Liver (tissue), 9 donors: ENCODE results near the gene LILRA5. TPM values are rescaled to one million over a fixed set of nuclear protein-coding genes. Genes with fewer than 3 reads are reported as not detected.

Experiments
- DNase-seq: peaks from one replicate; pipeline ENCODE4 v3.0.0-alpha.2; 2017; ENCODE audit warnings: low spot score
- H3K27ac ChIP-seq, 2 donors: one replicate each; pipeline ENCODE4 v1.7.0; 2013; ENCODE audit warnings: inconsistent platforms in 2 of 2, low read length in 2 of 2, control low read depth in 1 of 2, low read depth in 1 of 2, mild to moderate bottlenecking in 1 of 2
- H3K27me3 ChIP-seq, 4 donors: one replicate each; pipeline versions ENCODE4 v1.6.1 to v1.7.0; 2013; ENCODE audit warnings: low read length in 3 of 4, inconsistent platforms in 1 of 4, mild to moderate bottlenecking in 1 of 4, moderate library complexity in 1 of 4; ENCODE audit not compliant: control insufficient read depth in 4 of 4, insufficient read depth in 4 of 4
- H3K36me3 ChIP-seq, 4 donors: one replicate each; pipeline versions ENCODE4 v1.6.1 to v1.7.0; 2013; ENCODE audit warnings: low read length in 3 of 4, mild to moderate bottlenecking in 3 of 4, low read depth in 1 of 4, moderate library complexity in 1 of 4; ENCODE audit not compliant: control insufficient read depth in 4 of 4, insufficient read depth in 3 of 4
- H3K4me1 ChIP-seq, 4 donors: one replicate each; pipeline versions ENCODE4 v1.6.1 to v1.7.0; 2013; ENCODE audit warnings: low read length in 3 of 4, mild to moderate bottlenecking in 3 of 4, moderate library complexity in 1 of 4; ENCODE audit not compliant: control insufficient read depth in 4 of 4, insufficient read depth in 4 of 4
- H3K4me3 ChIP-seq, 3 donors: one replicate each; pipeline versions ENCODE4 v1.6.1 to v1.7.0; 2013; ENCODE audit warnings: low read length in 3 of 3, control low read depth in 1 of 3, low read depth in 1 of 3, mild to moderate bottlenecking in 1 of 3
- H3K9ac ChIP-seq, 2 donors: one replicate each; pipeline ENCODE4 v1.7.0; 2013; ENCODE audit warnings: low read length in 2 of 2, mild to moderate bottlenecking in 2 of 2, moderate library complexity in 2 of 2, control low read depth in 1 of 2, low read depth in 1 of 2
- H3K9me3 ChIP-seq, 4 donors: one replicate each; pipeline versions ENCODE4 v1.6.1 to v1.7.0; 2013; ENCODE audit warnings: low read length in 3 of 4; ENCODE audit not compliant: control insufficient read depth in 4 of 4
- CTCF ChIP-seq: fragments of 150-350 bp; IDR thresholded peaks from 2 replicates; pipeline ENCODE4 v1.5.1; 2017; ENCODE audit warnings: improper control_type of control experiment, low read depth, low read length; ENCODE audit not compliant: missing input control
- EGR1 ChIP-seq, 2 donors: IDR thresholded peaks; 2 replicates each; pipeline ENCODE4 v1.6.1; 2016 to 2018; ENCODE audit warnings: antibody characterized with exemption in 2 of 2, low read depth in 2 of 2
- FOXA1 ChIP-seq: IDR thresholded peaks from 2 replicates; pipeline ENCODE4 v1.6.1; 2016; ENCODE audit warnings: antibody characterized with exemption
- HNF4A ChIP-seq, 2 donors: conservative IDR thresholded peaks; 2 replicates each; pipeline ENCODE4 v1.6.1; 2016; ENCODE audit warnings: antibody characterized with exemption in 2 of 2, mild to moderate bottlenecking in 2 of 2
- JUND ChIP-seq, 2 donors: IDR thresholded peaks; 2 replicates each; pipeline ENCODE4 v1.6.1; 2016; ENCODE audit warnings: antibody characterized with exemption in 2 of 2
- NR2F2 ChIP-seq: IDR thresholded peaks from 2 replicates; pipeline ENCODE4 v1.6.1; 2016; ENCODE audit warnings: antibody characterized with exemption
- RAD21 ChIP-seq, 2 donors: IDR thresholded peaks; 2 replicates each; pipeline ENCODE4 v1.6.1; 2016; ENCODE audit warnings: antibody characterized with exemption in 2 of 2, mild to moderate bottlenecking in 2 of 2
- RXRA ChIP-seq, 2 donors: IDR thresholded peaks; 2 replicates each; pipeline ENCODE4 v1.6.1; 2017 to 2018; ENCODE audit warnings: antibody characterized with exemption in 2 of 2, mild to moderate bottlenecking in 1 of 2
- SP1 ChIP-seq: IDR thresholded peaks from 2 replicates; pipeline ENCODE4 v1.6.1; 2018; ENCODE audit warnings: antibody characterized with exemption, mild to moderate bottlenecking
- TAF1 ChIP-seq: conservative IDR thresholded peaks from 2 replicates; pipeline ENCODE4 v1.6.1; 2016; ENCODE audit warnings: antibody characterized with exemption, mild to moderate bottlenecking
- ZBTB33 ChIP-seq: IDR thresholded peaks from 2 replicates; pipeline ENCODE4 v1.6.1; 2016; ENCODE audit warnings: antibody characterized with exemption
- WGBS: extraction: QIAGEN DNeasy Blood & Tissue Kit; methylation state at CpG from one replicate; pipeline ENCODE4 v1.1.7; 2013; 5-methylcytosine and 5-hydroxymethylcytosine counted together
- polyA plus RNA-seq, 2 donors: library from polyadenylated mRNA; stranded (reverse) in 1 of 2; unstranded in 1 of 2; fragments of 200-250 nt in 1 of 2; fragments of >200 nt in 1 of 2; fragmentation: Nextera tagmentation in 1 of 2; extraction: Ambion mirVana in 1 of 2; gene quantifications; one replicate each; pipeline versions ENCODE4 v1.2.1 to v1.2.3, GENCODE V29; 2013 to 2015
- total RNA-seq, 2 donors: library from RNA; depleted of rRNA; stranded (reverse); fragments of >200 nt; gene quantifications; one replicate each; pipeline ENCODE4 v1.2.3, GENCODE V29; 2014
- TF ChIP-seq, protein P1 (sequence below): IDR thresholded peaks from 2 replicates; pipeline ENCODE4 v1.6.1; 2016; ENCODE audit warnings: antibody characterized with exemption
- TF ChIP-seq, protein P2 (sequence below): IDR thresholded peaks from 2 replicates; pipeline ENCODE4 v1.6.1; 2016; ENCODE audit warnings: antibody characterized with exemption
- TF ChIP-seq, protein P3 (sequence below): IDR thresholded peaks from 2 replicates; pipeline ENCODE4 v1.6.1; 2016; ENCODE audit warnings: antibody characterized with exemption, mild to moderate bottlenecking
- donor health status: healthy.
- donor health status: healthy.
- donor health status: healthy.
- donor health status: healthy.
- donor health status: healthy.

Gene LILRA5
- total and polyA plus RNA-seq, 4 donors = 0.58 to 8.7 (median 4.6) TPM

GRCh38 chr19:54356444-54357056 lies 43.6 kb upstream of the LILRA5 start:
- H3K36me3 ChIP-seq = no peaks in the 10 kb centered on the region
- H3K9me3 ChIP-seq = no peaks in the 10 kb centered on the region
- H3K27ac ChIP-seq = no peak overlapping the region
- no peak for TF ChIP-seq CTCF
- H3K9ac ChIP-seq = no peak overlapping the region
- H3K4me1 ChIP-seq = no peaks in the 10 kb centered on the region
- WGBS = 81% methylated on average over 12 of the region's 12 CpGs
- no peak for DNase-seq
- no peak overlapping the region for H3K4me3 ChIP-seq
- peaks cover 0 to 7% (median 0%) of the 10 kb centered on the region in 4 donors for H3K27me3 ChIP-seq

GRCh38 chr19:54355675-54356074 lies 42.7 kb upstream of the LILRA5 start:
- Histone ChIP-seq H3K4me1 (no peaks in the 10 kb centered on the region), H3K27ac (no peak overlapping the region)
- DNase-seq = no peak

More at GRCh38 chr19:54355675-54356074, 42.7 kb upstream of the LILRA5 start:
- Histone ChIP-seq H3K9ac (no peak overlapping the region), H3K4me3 (no peak overlapping the region), H3K27me3 (peaks cover 0 to 7% (median 0%) of the 10 kb centered on the region in 4 donors), H3K9me3 (no peaks in the 10 kb centered on the region), H3K36me3 (no peaks in the 10 kb centered on the region)
- TF ChIP-seq, protein P1, sequence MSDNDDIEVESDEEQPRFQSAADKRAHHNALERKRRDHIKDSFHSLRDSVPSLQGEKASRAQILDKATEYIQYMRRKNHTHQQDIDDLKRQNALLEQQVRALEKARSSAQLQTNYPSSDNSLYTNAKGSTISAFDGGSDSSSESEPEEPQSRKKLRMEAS = no peak
- TF ChIP-seq EGR1 (IDR thresholded peaks at IDR 0.05; ENCODE audit: low read depth in 2 of 2) (no peak), RAD21 (IDR thresholded peaks at IDR 0.05) (no peak), FOXA1 (no peak), RXRA (IDR thresholded peaks at IDR 0.05) (no peak), TAF1 (no peak), JUND (IDR thresholded peaks at IDR 0.05) (no peak), ZBTB33 (no peak), NR2F2 (no peak), SP1 (no peak), HNF4A (conservative IDR thresholded peaks at IDR 0.05) (no peak)
- TF ChIP-seq, protein P2, sequence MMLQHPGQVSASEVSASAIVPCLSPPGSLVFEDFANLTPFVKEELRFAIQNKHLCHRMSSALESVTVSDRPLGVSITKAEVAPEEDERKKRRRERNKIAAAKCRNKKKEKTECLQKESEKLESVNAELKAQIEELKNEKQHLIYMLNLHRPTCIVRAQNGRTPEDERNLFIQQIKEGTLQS = no peak
- TF ChIP-seq, protein P3, sequence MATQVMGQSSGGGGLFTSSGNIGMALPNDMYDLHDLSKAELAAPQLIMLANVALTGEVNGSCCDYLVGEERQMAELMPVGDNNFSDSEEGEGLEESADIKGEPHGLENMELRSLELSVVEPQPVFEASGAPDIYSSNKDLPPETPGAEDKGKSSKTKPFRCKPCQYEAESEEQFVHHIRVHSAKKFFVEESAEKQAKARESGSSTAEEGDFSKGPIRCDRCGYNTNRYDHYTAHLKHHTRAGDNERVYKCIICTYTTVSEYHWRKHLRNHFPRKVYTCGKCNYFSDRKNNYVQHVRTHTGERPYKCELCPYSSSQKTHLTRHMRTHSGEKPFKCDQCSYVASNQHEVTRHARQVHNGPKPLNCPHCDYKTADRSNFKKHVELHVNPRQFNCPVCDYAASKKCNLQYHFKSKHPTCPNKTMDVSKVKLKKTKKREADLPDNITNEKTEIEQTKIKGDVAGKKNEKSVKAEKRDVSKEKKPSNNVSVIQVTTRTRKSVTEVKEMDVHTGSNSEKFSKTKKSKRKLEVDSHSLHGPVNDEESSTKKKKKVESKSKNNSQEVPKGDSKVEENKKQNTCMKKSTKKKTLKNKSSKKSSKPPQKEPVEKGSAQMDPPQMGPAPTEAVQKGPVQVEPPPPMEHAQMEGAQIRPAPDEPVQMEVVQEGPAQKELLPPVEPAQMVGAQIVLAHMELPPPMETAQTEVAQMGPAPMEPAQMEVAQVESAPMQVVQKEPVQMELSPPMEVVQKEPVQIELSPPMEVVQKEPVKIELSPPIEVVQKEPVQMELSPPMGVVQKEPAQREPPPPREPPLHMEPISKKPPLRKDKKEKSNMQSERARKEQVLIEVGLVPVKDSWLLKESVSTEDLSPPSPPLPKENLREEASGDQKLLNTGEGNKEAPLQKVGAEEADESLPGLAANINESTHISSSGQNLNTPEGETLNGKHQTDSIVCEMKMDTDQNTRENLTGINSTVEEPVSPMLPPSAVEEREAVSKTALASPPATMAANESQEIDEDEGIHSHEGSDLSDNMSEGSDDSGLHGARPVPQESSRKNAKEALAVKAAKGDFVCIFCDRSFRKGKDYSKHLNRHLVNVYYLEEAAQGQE = no peak
- WGBS = 74% methylated on average over 14 of the region's 14 CpGs
